Endothelial cell (in vitro differentiated cells): Measurements from ENCODE around the gene ALG2. TPM values are rescaled to one million over a fixed set of nuclear protein-coding genes. Genes with fewer than 3 reads are reported as not detected.
A peak's percentile ranks its signal among the peaks of the same experiment; 100 is the strongest.

ENCODE experiments used
- DNase-seq: peaks from one replicate; pipeline ENCODE4 v3.0.0; 2021; ENCODE audit warnings: low spot score
- H3K27ac Mint-ChIP-seq: one replicate; pipeline ENCODE4 v1.8.0; 2021; ENCODE audit warnings: mixed read lengths, inconsistent platforms; ENCODE audit not compliant: unreplicated experiment
- H3K27me3 Mint-ChIP-seq: one replicate; pipeline ENCODE4 v1.8.0; 2021; ENCODE audit warnings: mild to moderate bottlenecking, moderate library complexity, mixed read lengths, inconsistent platforms; ENCODE audit not compliant: unreplicated experiment
- H3K36me3 Mint-ChIP-seq: one replicate; pipeline ENCODE4 v1.8.0; 2021; ENCODE audit warnings: mild to moderate bottlenecking, low read depth, mixed read lengths, inconsistent platforms; ENCODE audit not compliant: unreplicated experiment
- H3K4me1 Mint-ChIP-seq: one replicate; pipeline ENCODE4 v1.8.0; 2021; ENCODE audit warnings: mild to moderate bottlenecking, mixed read lengths, inconsistent platforms; ENCODE audit not compliant: unreplicated experiment
- H3K4me3 Mint-ChIP-seq: one replicate; pipeline ENCODE4 v1.8.0; 2021; ENCODE audit warnings: mild to moderate bottlenecking, mixed read lengths, inconsistent platforms; ENCODE audit not compliant: unreplicated experiment
- H3K9me3 Mint-ChIP-seq: one replicate; pipeline ENCODE4 v1.8.0; 2021; ENCODE audit warnings: mixed read lengths, inconsistent platforms; ENCODE audit not compliant: unreplicated experiment
- CTCF ChIP-seq: fragments of 200-600 bp; sonication (generic); IDR thresholded peaks from one replicate; pipeline ENCODE4 v1.5.0; 2021; ENCODE audit warnings: antibody characterized with exemption; ENCODE audit not compliant: unreplicated experiment
- total RNA-seq: library from RNA; stranded (reverse); fragmentation: NEBNext Ultra II Directional; extraction: Animal tissue kit (Norgen Biotek cat#: 25700); gene quantifications from one replicate; pipeline ENCODE4 v1.2.1, GENCODE V29; 2021; ENCODE audit not compliant: unreplicated experiment

Gene ALG2
- total RNA-seq, 1 donor from 2014 or later = 28.9 TPM

GRCh38 chr9:99234618-99235017 lies 12.9 kb upstream of the ALG2 start:
- Mint-ChIP-seq H3K9me3 (no peaks in the 10 kb centered on the region), H3K4me1 (peaks cover 16% of the 10 kb centered on the region), H3K36me3 (peaks cover 12% of the 10 kb centered on the region), H3K4me3 (no peak overlapping the region), H3K27ac (no peak overlapping the region), H3K27me3 (no peaks in the 10 kb centered on the region)
- no peak for DNase-seq
- no peak for TF ChIP-seq CTCF

GRCh38 chr9:99231711-99232110 lies 10.0 kb upstream of the ALG2 start:
- no peak overlapping the region for H3K27ac Mint-ChIP-seq
- no peaks in the 10 kb centered on the region for H3K27me3 Mint-ChIP-seq
- DNase-seq = peak; percentile 28
- H3K4me1 Mint-ChIP-seq = peaks cover 6% of the 10 kb centered on the region
- H3K9me3 Mint-ChIP-seq = no peaks in the 10 kb centered on the region
- H3K4me3 Mint-ChIP-seq = no peak overlapping the region
- peak; percentile 32 for TF ChIP-seq CTCF
- H3K36me3 Mint-ChIP-seq = peaks cover 6% of the 10 kb centered on the region

GRCh38 chr9:99230206-99230605 lies 8.5 kb upstream of the ALG2 start:
- peaks cover 5% of the 10 kb centered on the region for H3K4me1 Mint-ChIP-seq
- no peaks in the 10 kb centered on the region for H3K27me3 Mint-ChIP-seq
- no peak overlapping the region for H3K27ac Mint-ChIP-seq

GRCh38 chr9:99226054-99226453 lies 4.3 kb upstream of the ALG2 start:
- DNase-seq = no peak
- peaks cover 8% of the 10 kb centered on the region for H3K27me3 Mint-ChIP-seq
- no peak for TF ChIP-seq CTCF

More at GRCh38 chr9:99230206-99230605, 8.5 kb upstream of the ALG2 start:
- DNase-seq = no peak
- no peak for TF ChIP-seq CTCF
- Mint-ChIP-seq H3K36me3 (peaks cover 15% of the 10 kb centered on the region), H3K9me3 (no peaks in the 10 kb centered on the region), H3K4me3 (no peak overlapping the region)

GRCh38 chr9:99224445-99224844 lies 2.7 kb upstream of the ALG2 start:
- Mint-ChIP-seq H3K27me3 (peaks cover 8% of the 10 kb centered on the region), H3K36me3 (peaks cover 26% of the 10 kb centered on the region), H3K27ac (peak overlapping the region; percentile 24), H3K9me3 (no peaks in the 10 kb centered on the region), H3K4me3 (peak overlapping the region; percentile 99), H3K4me1 (peaks cover 44% of the 10 kb centered on the region)
- no peak for DNase-seq
- no peak for TF ChIP-seq CTCF

More at GRCh38 chr9:99226054-99226453, 4.3 kb upstream of the ALG2 start:
- no peak overlapping the region for H3K4me3 Mint-ChIP-seq
- H3K27ac Mint-ChIP-seq = peak overlapping the region; percentile 32
- H3K36me3 Mint-ChIP-seq = peaks cover 31% of the 10 kb centered on the region
- H3K9me3 Mint-ChIP-seq = no peaks in the 10 kb centered on the region
- peaks cover 35% of the 10 kb centered on the region for H3K4me1 Mint-ChIP-seq
